ENCODE measurements around the gene DGAT2.

Gene DGAT2

GRCh38 chr11:75826461-75827230 lies 58.1 kb downstream of the DGAT2 start:
- DNase-seq (ENCODE audit: low spot score), result no peak

- DNase-seq (ENCODE audit: low spot score), result no peak
Measured at GRCh38 chr11:75827562-75827961, 59.0 kb downstream of the DGAT2 start.

- DNase-seq (ENCODE audit: low spot score), result no peak
Measured at GRCh38 chr11:75831915-75832502, 63.4 kb downstream of the DGAT2 start.

- no peak for DNase-seq (ENCODE audit: low spot score)
Measured at GRCh38 chr11:75834728-75835127, 66.2 kb downstream of the DGAT2 start.

GRCh38 chr11:75836417-75836816 lies 67.8 kb downstream of the DGAT2 start:
- DNase-seq (ENCODE audit: low spot score), result no peak

GRCh38 chr11:75839851-75840250 lies 71.3 kb downstream of the DGAT2 start:
- DNase-seq (ENCODE audit: low spot score), result no peak

- no peak for DNase-seq (ENCODE audit: low spot score)
Measured at GRCh38 chr11:75840522-75840921, 71.9 kb downstream of the DGAT2 start.

GRCh38 chr11:75841739-75842138 lies 73.2 kb downstream of the DGAT2 start:
- DNase-seq (ENCODE audit: low spot score), result no peak

GRCh38 chr11:75845324-75845723 lies 76.7 kb downstream of the DGAT2 start:
- no peak for DNase-seq (ENCODE audit: low spot score)

- DNase-seq (ENCODE audit: low spot score), result no peak
Measured at GRCh38 chr11:75849894-75850293, 81.3 kb downstream of the DGAT2 start.

GRCh38 chr11:75850787-75851186 lies 82.2 kb downstream of the DGAT2 start:
- no peak for DNase-seq (ENCODE audit: low spot score)

All from hematopoietic multipotent progenitor cell treated with erythropoietin and hydrocortisone succinate and interleukin-3 and kit ligand, for 15 days (in vitro differentiated cells).